Measurements from ENCODE around the gene RBCK1.
A peak's percentile ranks its signal among the peaks of the same experiment; 100 is the strongest.
"Not testable (repeated sequence)": the region's sequence is repeated elsewhere in the genome, so short reads cannot be mapped to it uniquely, and the experiment has no call there.

The RBCK1 gene

GRCh38 chr20:376750-377149 lies 31.3 kb upstream of the RBCK1 start:
- DNase-seq, result no peak

DNA sequence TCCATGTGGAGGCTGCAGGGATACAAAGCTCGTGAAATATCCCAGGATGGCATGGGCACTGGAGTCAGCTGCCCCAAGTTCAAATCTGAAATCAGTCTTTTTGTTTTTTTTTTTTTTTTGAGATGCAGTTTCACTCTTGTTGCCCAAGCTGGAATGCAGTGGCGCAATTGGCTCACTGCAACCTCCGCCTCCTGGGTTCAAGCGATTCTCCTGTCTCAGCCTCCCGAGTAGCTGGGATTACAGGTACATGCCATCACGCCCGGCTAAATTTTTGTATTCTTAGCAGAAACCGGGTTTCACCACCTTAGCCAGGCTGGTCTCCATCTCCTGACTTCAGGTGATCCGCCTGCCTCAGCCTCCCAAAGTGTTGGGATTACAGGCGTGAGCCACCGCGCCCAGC lies 30.5 kb upstream of the RBCK1 start:
- DNase-seq, result not testable (repeated sequence)

DNA sequence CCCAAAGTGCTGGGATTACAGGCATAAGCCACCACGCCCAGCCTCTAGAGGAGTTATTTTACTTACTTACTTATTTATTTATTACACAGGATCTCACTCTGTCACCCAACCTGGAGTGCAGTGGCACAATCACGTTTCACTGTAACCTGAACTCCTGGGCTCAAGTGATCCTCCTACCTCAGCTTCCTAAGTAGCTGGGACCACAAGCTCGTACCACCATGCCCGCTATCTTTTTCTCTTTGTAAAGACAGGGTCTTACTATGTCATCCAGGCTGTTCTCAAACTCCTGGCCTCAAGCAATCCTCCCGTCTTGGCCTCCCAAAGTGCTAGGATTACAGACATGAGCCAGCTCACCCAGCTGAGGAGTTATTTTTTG lies 29.1 kb upstream of the RBCK1 start:
- DNase-seq, result peak; percentile 22

GRCh38 chr20:380763-381580 lies 27.1 kb upstream of the RBCK1 start:
- peak; percentile 53 for DNase-seq

DNA sequence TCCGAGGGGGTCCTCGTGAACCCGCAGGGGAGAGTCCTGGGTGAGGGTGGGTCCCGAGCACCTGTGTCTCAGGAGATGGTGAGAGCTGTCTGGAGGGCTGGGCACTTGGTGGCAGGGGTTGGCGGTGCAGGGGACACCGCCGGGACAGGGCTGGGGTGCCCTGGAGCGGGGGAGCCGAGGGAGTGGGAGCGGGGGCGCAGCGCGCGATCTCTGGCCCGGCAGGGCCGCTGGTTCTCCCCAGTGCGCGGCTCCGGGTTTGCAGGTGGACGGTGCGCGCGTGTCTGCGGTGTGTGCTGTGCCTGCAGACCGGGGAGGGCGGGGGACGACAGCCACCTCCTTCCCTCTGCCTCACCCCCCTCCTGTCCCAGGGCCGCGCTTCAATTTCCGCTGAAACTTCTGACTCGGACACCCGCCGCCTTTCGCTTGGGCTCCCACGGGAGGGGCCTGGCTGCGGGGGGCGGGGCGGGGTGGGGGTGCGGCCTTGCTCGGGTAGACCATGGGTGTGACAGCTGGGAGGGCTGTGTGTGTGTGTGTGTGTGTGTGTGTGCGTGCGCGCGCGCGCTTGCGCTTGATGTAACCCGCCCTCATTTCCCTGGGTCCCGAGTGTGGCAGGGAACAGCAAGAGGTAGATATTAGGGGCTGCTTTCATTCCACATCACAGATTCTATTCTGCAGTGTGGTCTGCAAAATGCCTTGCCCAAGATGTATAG lies 26.4 kb upstream of the RBCK1 start:
- DNase-seq, result peak; percentile 28

DNA sequence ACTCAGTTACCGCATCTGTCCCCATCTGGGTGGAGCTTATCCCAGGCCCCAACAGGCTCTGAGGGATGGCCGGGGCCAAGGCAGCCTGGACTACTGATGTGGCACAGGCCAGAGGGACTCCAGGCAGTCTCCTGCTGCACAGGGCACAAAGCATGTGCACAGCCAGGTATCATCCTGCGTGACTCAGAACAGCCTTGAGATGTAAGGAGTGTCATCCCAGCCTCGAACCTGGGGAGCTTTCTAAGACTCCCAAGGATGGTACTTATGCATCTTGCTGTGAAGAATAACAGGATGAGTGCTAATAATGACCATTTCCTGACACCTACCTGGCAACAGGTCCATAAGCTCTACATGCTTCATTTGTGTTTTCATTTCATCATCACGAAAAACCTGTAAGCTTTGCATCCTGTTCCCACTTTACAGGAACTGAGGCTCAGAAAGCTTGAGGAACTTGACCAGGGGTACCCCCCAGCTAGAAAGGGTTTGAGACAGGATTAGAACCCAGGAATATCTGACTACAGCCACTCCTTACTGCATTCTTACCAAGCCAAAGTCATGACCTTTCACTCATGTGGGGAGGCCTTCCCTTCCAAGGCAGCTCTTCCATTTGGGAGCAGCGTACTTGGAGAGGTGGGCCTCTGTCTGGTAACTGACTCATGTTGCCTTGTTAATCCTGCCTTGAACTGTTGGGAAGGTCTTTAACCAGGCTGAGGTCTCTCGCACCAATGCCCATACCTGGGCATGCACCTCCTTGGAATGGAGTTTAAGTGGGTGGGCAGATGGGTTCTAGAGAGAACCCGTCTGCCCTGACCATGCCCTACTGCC lies 25.6 kb upstream of the RBCK1 start:
- no peak for DNase-seq

DNA sequence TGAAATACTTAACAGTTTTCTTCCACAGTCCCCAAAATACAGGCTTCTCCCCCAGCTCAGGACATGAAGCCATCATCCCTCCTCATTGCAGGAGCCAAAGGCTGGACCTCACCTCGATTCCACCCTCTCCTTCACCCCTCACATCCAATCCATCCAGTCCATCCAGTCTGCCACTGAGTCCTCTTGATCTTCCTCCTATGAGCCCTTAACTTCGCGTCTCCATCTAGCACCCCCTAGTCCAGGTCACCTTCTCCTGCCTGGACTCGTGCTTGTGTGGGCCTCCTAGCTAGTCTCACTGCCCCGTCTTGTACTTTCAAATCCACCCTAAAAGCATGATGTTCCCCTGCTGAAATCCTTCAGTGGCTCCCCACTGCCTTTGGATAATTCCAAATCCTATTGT lies 24.2 kb upstream of the RBCK1 start:
- no peak for DNase-seq

DNA sequence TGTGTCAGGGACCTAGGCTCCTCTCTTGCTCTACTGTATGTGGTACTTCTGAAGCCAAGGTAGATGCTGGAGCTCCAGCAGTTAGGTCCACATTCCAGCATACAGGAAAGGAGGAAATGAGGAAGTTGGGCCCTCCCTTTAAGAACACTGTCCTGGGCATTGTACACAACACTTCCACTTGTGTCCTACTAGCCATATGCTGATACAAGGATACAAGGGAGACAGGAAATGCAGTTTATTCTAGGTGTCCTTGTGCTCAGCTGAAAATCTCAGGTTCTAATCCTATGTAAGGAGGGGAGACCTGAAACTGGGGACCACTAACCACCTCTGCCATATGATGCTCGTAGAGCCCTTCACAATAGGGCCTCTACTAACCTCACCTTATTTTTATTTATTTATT lies 23.4 kb upstream of the RBCK1 start:
- no peak for DNase-seq

DNA sequence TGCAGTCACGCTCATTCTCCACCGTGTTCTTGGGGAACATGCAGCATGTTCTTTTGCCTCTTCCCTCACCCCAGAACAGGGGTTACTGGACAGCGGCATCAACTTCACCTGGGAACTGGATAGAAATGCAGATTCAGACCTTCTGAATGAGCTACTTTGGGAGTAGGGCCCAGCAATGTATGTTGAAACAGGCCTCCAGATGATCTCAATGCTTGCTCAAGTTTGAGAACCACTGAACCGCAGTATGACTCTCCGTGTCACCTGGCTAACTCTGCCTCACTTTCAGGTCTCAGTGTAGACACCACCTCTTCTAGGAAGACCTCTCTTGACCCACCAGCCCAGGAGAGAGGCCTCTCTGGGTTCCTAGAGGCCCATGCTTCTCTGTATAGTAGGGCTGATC lies 22.7 kb upstream of the RBCK1 start:
- no peak for DNase-seq

DNA sequence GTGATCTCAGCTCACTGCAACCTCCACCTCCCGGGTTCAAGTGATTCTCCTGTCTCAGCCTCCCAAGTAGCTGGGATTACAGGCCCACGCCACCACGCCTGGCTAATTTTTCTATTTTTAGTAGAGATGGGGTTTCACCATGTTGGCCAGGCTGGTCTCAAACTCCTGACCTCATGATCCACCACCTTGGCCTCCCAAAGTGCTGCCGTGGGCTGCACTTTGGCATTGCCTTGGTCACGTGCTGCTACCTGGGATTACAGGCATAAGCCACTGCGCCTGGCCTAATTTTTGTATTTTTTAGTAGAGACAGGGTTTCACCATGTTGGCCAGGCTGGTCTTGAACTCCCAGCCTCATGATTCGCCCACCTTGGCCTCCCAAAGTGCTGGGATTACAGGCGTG lies 21.5 kb upstream of the RBCK1 start:
- DNase-seq, result not testable (repeated sequence)

GRCh38 chr20:387520-387919 lies 20.6 kb upstream of the RBCK1 start:
- DNase-seq, result no peak

- no peak for DNase-seq
Measured at GRCh38 chr20:388034-388994, 19.8 kb upstream of the RBCK1 start.

- no peak for DNase-seq
Measured at GRCh38 chr20:389220-389619, 18.9 kb upstream of the RBCK1 start.

DNA sequence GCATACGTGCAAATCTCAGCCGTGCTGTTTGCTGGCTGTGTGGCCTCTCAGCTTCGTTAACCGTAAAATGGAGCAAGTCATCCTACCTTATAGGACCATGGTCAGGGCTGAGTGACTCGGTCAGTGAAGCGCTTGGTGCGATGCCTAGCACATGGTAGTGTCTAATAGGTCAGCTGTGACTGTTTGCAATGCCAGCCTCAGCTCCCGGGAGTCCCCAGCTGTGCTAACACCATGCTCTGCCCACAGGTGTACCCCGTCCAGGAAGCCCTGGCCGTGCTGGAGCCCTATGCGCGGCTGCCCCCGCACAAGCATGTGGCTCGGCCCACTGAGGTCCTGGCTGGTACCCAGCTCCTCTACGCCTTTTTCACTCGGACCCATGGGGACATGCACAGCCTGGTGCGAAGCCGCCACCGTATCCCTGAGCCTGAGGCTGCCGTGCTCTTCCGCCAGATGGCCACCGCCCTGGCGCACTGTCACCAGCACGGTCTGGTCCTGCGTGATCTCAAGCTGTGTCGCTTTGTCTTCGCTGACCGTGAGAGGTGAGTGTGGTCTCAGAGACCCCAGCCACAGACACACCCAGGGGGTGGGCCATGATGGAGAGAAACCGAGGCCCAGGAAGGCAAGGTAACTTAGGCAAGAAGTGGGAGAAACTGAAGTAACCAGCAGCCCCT lies 16.9 kb upstream of the RBCK1 start:
- DNase-seq, result no peak

GRCh38 chr20:393296-393695 lies 14.8 kb upstream of the RBCK1 start:
- DNase-seq, result not testable (repeated sequence)

GRCh38 chr20:396252-396618 lies 11.9 kb upstream of the RBCK1 start:
- no peak for DNase-seq

DNA sequence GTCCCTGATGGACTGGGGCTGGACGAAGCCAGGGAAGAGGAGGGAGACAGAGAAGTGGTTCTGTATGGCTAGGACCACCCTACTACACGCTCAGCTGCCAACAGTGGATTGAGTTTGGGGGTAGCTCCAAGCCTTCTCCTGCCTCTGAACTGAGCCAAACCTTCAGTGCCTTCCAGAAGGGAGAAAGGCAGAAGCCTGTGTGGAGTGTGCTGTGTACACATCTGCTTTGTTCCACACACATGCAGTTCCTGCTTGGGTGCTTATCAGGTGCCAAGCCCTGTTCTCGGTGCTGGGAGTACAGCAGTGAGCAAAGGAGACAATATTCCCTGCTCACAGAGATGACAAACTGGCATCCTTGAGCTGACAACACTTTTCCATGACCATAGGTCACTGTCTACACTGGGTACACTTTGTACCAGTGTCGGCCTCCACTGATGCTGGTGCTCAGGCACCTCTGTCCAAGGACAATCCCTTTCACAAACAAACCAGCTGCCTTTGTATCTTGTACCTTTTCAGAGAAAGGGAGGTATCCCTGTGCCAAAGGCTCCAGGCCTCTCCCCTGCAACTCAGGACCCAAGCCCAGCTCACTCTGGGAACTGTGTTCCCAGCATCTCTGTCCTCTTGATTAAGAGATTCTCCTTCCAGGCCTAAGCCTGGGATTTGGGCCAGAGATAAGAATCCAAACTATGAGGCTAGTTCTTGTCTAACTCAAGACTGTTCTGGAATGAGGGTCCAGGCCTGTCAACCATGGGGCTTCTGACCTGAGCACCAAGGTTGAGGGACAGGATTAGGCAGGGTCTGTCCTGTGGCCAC lies 11.3 kb upstream of the RBCK1 start:
- DNase-seq, result no peak

DNA sequence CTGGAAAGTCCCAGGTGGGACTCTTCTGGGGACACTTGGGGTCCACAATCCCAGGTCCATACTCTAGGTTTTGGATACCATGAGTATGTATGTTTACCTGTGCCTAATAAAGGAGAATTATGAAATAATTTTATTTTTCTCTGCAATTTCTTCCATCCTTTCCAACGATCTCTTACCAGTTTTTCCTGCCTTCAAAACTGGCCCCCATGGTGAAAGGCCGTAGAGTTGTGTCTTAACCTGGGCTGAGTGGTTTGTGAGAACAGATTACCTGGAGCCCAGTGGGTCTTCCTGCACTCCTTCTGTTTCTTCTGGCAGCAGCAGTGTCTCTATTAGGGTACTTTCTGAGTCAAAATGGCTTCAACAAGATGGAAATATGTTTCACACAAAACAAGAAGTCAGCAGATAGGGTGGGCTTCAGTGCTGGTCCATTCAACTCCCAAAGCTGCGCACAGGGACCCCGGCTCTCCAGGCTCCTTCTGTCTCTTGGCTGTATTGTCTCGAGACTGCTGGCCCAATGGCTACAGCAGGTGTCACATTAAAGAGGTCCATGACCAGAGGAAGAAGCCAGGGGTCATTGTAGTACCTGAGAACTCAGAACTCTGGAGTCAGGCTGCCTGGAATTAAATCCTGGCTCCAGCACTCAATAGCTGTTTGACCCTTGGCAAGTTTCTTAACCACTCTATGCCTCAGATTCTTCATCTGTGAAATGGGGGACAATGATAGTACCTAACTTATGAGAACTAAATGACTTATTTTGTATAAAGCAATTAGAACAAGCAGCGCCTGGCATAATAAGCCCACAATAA lies 10.5 kb upstream of the RBCK1 start:
- no peak for DNase-seq

GRCh38 chr20:399182-399707 lies 8.9 kb upstream of the RBCK1 start:
- DNase-seq, result no peak

DNA sequence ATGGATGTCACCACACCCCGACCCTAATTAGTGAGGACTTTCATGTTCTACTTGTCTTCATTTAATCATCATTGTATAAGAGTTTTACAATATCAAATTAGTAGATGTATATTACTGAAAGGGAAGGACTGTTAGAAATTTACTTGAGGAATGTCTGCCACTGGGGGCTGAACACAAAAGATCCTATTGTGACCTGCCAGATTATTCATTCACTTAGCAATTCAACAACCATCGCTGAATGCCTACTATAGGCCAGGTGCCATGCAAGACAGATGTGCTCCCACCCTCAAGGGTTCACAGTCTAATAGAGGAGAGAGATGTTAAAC lies 8.0 kb upstream of the RBCK1 start:
- DNase-seq, result no peak

All from NCI-H1436 (cell line).